Mononuclear cell (primary cell): Measurements from ENCODE around the gene NGF. TPM values are rescaled to one million over a fixed set of nuclear protein-coding genes. Genes with fewer than 3 reads are reported as not detected.
"Not testable (repeated sequence)": the region's sequence is repeated elsewhere in the genome, so short reads cannot be mapped to it uniquely, and the experiment has no call there.

Source experiments
- H3K27me3 ChIP-seq: 2 replicates; pipeline ENCODE4 v1.6.0; 2011; ENCODE audit warnings: low read length, control low read depth; ENCODE audit not compliant: insufficient read depth
- H3K4me1 ChIP-seq: 2 replicates; pipeline ENCODE4 v1.5.1; 2011; ENCODE audit warnings: mild to moderate bottlenecking, low read length, control low read depth; ENCODE audit not compliant: insufficient read depth
- H3K4me3 ChIP-seq: 2 replicates; pipeline ENCODE4 v1.5.1; 2011; ENCODE audit warnings: mild to moderate bottlenecking, low read length, moderate library complexity
- H3K9me3 ChIP-seq: 2 replicates; pipeline ENCODE4 v1.5.1; 2011; ENCODE audit warnings: low read depth, mild to moderate bottlenecking, control low read depth, low read length
- total RNA-seq: library from RNA; depleted of rRNA; stranded (reverse); fragments of >200 nt; gene quantifications from one replicate; pipeline ENCODE4 v1.2.3, GENCODE V29; 2012

Gene NGF
- total RNA-seq, result not detected

- no peak within 1 kb of the TSS for H3K4me3 ChIP-seq
- H3K4me1 ChIP-seq, result peaks cover 14% of the 10 kb centered on the region
- H3K27me3 ChIP-seq, result peaks cover 34% of the 10 kb centered on the region
- no peaks in the 10 kb centered on the region for H3K9me3 ChIP-seq
Measured at GRCh38 chr1:115337633-115338456, at the start of gene NGF. NGF (minus strand) TSS chr1:115338249; CDS start chr1:115286795, 51,454 bp downstream.

GRCh38 chr1:115383455-115383854 lies 45.4 kb upstream of the NGF start:
- H3K9me3 ChIP-seq, H3K4me3 ChIP-seq, H3K27me3 ChIP-seq, H3K4me1 ChIP-seq: not testable (repeated sequence)

GRCh38 chr1:115379943-115380342 lies 41.9 kb upstream of the NGF start:
- Histone ChIP-seq H3K4me3 (no peak overlapping the region), H3K27me3 (peaks cover 3% of the 10 kb centered on the region)

GRCh38 chr1:115377411-115377810 lies 39.4 kb upstream of the NGF start:
- no peaks in the 10 kb centered on the region for H3K9me3 ChIP-seq
- H3K4me1 ChIP-seq, result no peaks in the 10 kb centered on the region
- H3K27me3 ChIP-seq, result peaks cover 3% of the 10 kb centered on the region
- H3K4me3 ChIP-seq, result no peak overlapping the region

More at GRCh38 chr1:115379943-115380342, 41.9 kb upstream of the NGF start:
- Histone ChIP-seq H3K9me3 (no peaks in the 10 kb centered on the region), H3K4me1 (no peaks in the 10 kb centered on the region)

- no peaks in the 10 kb centered on the region for H3K4me1 ChIP-seq
- H3K9me3 ChIP-seq, result no peaks in the 10 kb centered on the region
- peaks cover 3% of the 10 kb centered on the region for H3K27me3 ChIP-seq
- H3K4me3 ChIP-seq, result no peak overlapping the region
Measured at GRCh38 chr1:115374598-115374997, 36.5 kb upstream of the NGF start.

GRCh38 chr1:115373305-115373704 lies 35.3 kb upstream of the NGF start:
- no peaks in the 10 kb centered on the region for H3K4me1 ChIP-seq
- peaks cover 3% of the 10 kb centered on the region for H3K27me3 ChIP-seq
- H3K4me3 ChIP-seq, result no peak overlapping the region
- no peaks in the 10 kb centered on the region for H3K9me3 ChIP-seq

GRCh38 chr1:115365738-115366137 lies 27.7 kb upstream of the NGF start:
- H3K4me3 ChIP-seq, result no peak overlapping the region
- no peaks in the 10 kb centered on the region for H3K27me3 ChIP-seq
- no peaks in the 10 kb centered on the region for H3K9me3 ChIP-seq
- no peaks in the 10 kb centered on the region for H3K4me1 ChIP-seq

- Histone ChIP-seq H3K27me3 (no peaks in the 10 kb centered on the region), H3K9me3 (no peaks in the 10 kb centered on the region), H3K4me3 (no peak overlapping the region), H3K4me1 (no peaks in the 10 kb centered on the region)
Measured at GRCh38 chr1:115364780-115365155, 26.7 kb upstream of the NGF start.

GRCh38 chr1:115364046-115364779 lies 26.2 kb upstream of the NGF start:
- Histone ChIP-seq H3K4me1 (no peaks in the 10 kb centered on the region), H3K4me3 (no peak overlapping the region), H3K9me3 (no peaks in the 10 kb centered on the region), H3K27me3 (no peaks in the 10 kb centered on the region)

GRCh38 chr1:115363171-115363570 lies 25.1 kb upstream of the NGF start:
- Histone ChIP-seq H3K27me3 (no peaks in the 10 kb centered on the region), H3K4me1 (no peaks in the 10 kb centered on the region), H3K4me3 (no peak overlapping the region), H3K9me3 (no peaks in the 10 kb centered on the region)

- not testable (repeated sequence) for H3K27me3 ChIP-seq, H3K4me1 ChIP-seq, H3K9me3 ChIP-seq, H3K4me3 ChIP-seq
Measured at GRCh38 chr1:115360505-115361129, 22.6 kb upstream of the NGF start.

GRCh38 chr1:115359787-115360452 lies 21.9 kb upstream of the NGF start:
- H3K4me3 ChIP-seq, H3K27me3 ChIP-seq, H3K9me3 ChIP-seq, H3K4me1 ChIP-seq: not testable (repeated sequence)

- no peaks in the 10 kb centered on the region for H3K4me1 ChIP-seq
- H3K9me3 ChIP-seq, result no peaks in the 10 kb centered on the region
- H3K27me3 ChIP-seq, result no peaks in the 10 kb centered on the region
- H3K4me3 ChIP-seq, result no peak overlapping the region
Measured at GRCh38 chr1:115356356-115356755, 18.3 kb upstream of the NGF start.

- Histone ChIP-seq H3K4me1 (no peaks in the 10 kb centered on the region), H3K9me3 (no peaks in the 10 kb centered on the region), H3K4me3 (no peak overlapping the region), H3K27me3 (no peaks in the 10 kb centered on the region)
Measured at GRCh38 chr1:115355069-115355468, 17.0 kb upstream of the NGF start.

GRCh38 chr1:115351143-115351542 lies 13.1 kb upstream of the NGF start:
- Histone ChIP-seq H3K27me3 (no peaks in the 10 kb centered on the region), H3K9me3 (no peaks in the 10 kb centered on the region), H3K4me3 (no peak overlapping the region), H3K4me1 (no peaks in the 10 kb centered on the region)
